IMR-90 (cell line): ENCODE data around the gene SPON1. TPM values are rescaled to one million over a fixed set of nuclear protein-coding genes. Genes with fewer than 3 reads are reported as not detected.

ENCODE experiments used
- ATAC-seq: fragments of 200-7000 bp; cut with Tn5 transposase; 2 replicates; pipeline ENCODE4 v1.9.1; 2020; ENCODE audit warnings: low read depth, mild to moderate bottlenecking, moderate library complexity
- BruUV-seq: library from RNA; stranded (reverse); fragments of 400-500 nt; replicated peaks from 2 replicates; lab custom pipeline; 2021; lab: Mats Ljungman, UMichigan
- CTCF ChIA-PET: fragments of 300-600 bp; formaldehyde crosslinking; extraction: SDS; loops from one replicate; lab custom pipeline; 2021; ENCODE audit warnings: antibody characterized with exemption; lab: Yijun Ruan, JAX
- POLR2A ChIA-PET: fragments of 300-600 bp; sonication (Branson Sonifier 250); formaldehyde crosslinking; loops from one replicate; lab custom pipeline; 2022; ENCODE audit warnings: antibody characterized with exemption; ENCODE audit not compliant: unreplicated experiment; lab: Charles Lee
- DNase-seq: peaks from one replicate; pipeline ENCODE4 v3.0.0; 2013
- H2AFZ ChIP-seq: replicated peaks from 2 replicates; pipeline ENCODE3; 2013; ENCODE audit warnings: low read length, mild to moderate bottlenecking; ENCODE audit not compliant: poor library complexity
- H2AK5ac ChIP-seq: 2 replicates; pipeline ENCODE4 v1.6.1; 2013; ENCODE audit warnings: low read depth, low read length, inconsistent platforms
- H2AK9ac ChIP-seq: replicated peaks from 2 replicates; pipeline ENCODE3; 2013; ENCODE audit warnings: mild to moderate bottlenecking, low read depth, low read length, moderate library complexity; ENCODE audit not compliant: poor library complexity
- H2BK120ac ChIP-seq: 2 replicates; pipeline ENCODE4 v1.6.1; 2013; ENCODE audit warnings: low read depth, low read length, inconsistent platforms
- H2BK15ac ChIP-seq: 3 replicates; pipeline ENCODE4 v1.6.1; 2013; ENCODE audit warnings: low read depth, low read length, inconsistent platforms
- H2BK20ac ChIP-seq: 2 replicates; pipeline ENCODE4 v1.6.1; 2013; ENCODE audit warnings: low read depth, mild to moderate bottlenecking, inconsistent platforms, low read length, moderate library complexity
- H2BK5ac ChIP-seq: 2 replicates; pipeline ENCODE4 v1.6.1; 2013; ENCODE audit warnings: mild to moderate bottlenecking, low read depth, low read length, inconsistent platforms; ENCODE audit not compliant: poor library complexity, severe bottlenecking
- H3K14ac ChIP-seq: replicated peaks from 2 replicates; pipeline ENCODE4 v1.6.1; 2013; ENCODE audit warnings: low read depth, low read length, inconsistent platforms
- H3K18ac ChIP-seq: 2 replicates; pipeline ENCODE4 v1.6.1; 2013; ENCODE audit warnings: low read depth, low read length, control low read depth
- H3K23ac ChIP-seq: 2 replicates; pipeline ENCODE4 v1.6.1; 2013; ENCODE audit warnings: low read depth, low read length, inconsistent platforms
- H3K27ac ChIP-seq: 2 replicates; pipeline ENCODE4 v1.5.1; 2013; ENCODE audit warnings: mild to moderate bottlenecking, control low read depth, low read length; ENCODE audit not compliant: insufficient read depth
- H3K27me3 ChIP-seq: 2 replicates; pipeline ENCODE4 v1.6.1; 2013; ENCODE audit warnings: low read length; ENCODE audit not compliant: control insufficient read depth, insufficient read depth
- H3K36me3 ChIP-seq: 2 replicates; pipeline ENCODE4 v1.6.1; 2013; ENCODE audit warnings: low read length, mixed read lengths; ENCODE audit not compliant: control insufficient read depth, insufficient read depth
- H3K4ac ChIP-seq: 2 replicates; pipeline ENCODE4 v1.6.1; 2013; ENCODE audit warnings: low read depth, low read length, inconsistent platforms
- H3K4me1 ChIP-seq: 2 replicates; pipeline ENCODE4 v1.6.1; 2013; ENCODE audit warnings: low read length, mixed read lengths; ENCODE audit not compliant: control insufficient read depth, insufficient read depth
- H3K4me2 ChIP-seq: 2 replicates; pipeline ENCODE4 v1.6.1; 2013; ENCODE audit warnings: low read depth, mild to moderate bottlenecking, control low read depth, low read length, moderate library complexity
- H3K4me3 ChIP-seq: 2 replicates; pipeline ENCODE4 v1.5.1; 2013; ENCODE audit warnings: low read depth, mild to moderate bottlenecking, control low read depth, low read length, moderate library complexity; ENCODE audit not compliant: insufficient read depth
- H3K56ac ChIP-seq: 2 replicates; pipeline ENCODE4 v1.6.1; 2013; ENCODE audit warnings: low read length, inconsistent platforms; ENCODE audit not compliant: insufficient read depth; ENCODE audit errors: extremely low read depth
- H3K79me1 ChIP-seq, 2 experiments: 2 replicates each; pipeline ENCODE4 v1.6.1; 2013; ENCODE audit warnings: low read length in 2 of 2, inconsistent platforms in 1 of 2, low read depth in 1 of 2
- H3K9ac ChIP-seq: 2 replicates; pipeline ENCODE4 v1.6.1; 2013; ENCODE audit warnings: low read depth, low read length, control low read depth
- H3K9me1 ChIP-seq: 2 replicates; pipeline ENCODE4 v1.6.1; 2013; ENCODE audit warnings: low read length, inconsistent platforms; ENCODE audit not compliant: insufficient read depth
- H3K9me3 ChIP-seq: 2 replicates; pipeline ENCODE4 v1.6.1; 2013; ENCODE audit warnings: low read length; ENCODE audit not compliant: control insufficient read depth, insufficient read depth
- H4K20me1 ChIP-seq: 2 replicates; pipeline ENCODE4 v1.6.1; 2013; ENCODE audit warnings: low read length, inconsistent platforms; ENCODE audit not compliant: insufficient read depth
- H4K5ac ChIP-seq: 2 replicates; pipeline ENCODE4 v1.6.1; 2013; ENCODE audit warnings: mild to moderate bottlenecking, low read depth, low read length, control low read depth
- H4K8ac ChIP-seq, 2 experiments: 2 replicates each; pipeline ENCODE4 v1.6.1; 2013; ENCODE audit warnings: low read depth in 2 of 2, low read length in 2 of 2, control low read depth in 1 of 2, inconsistent platforms in 1 of 2
- H4K91ac ChIP-seq: 2 replicates; pipeline ENCODE4 v1.6.1; 2013; ENCODE audit warnings: low read depth, low read length, inconsistent platforms; ENCODE audit not compliant: insufficient read depth
- POLR2A ChIP-seq: IDR thresholded peaks from 2 replicates; pipeline ENCODE4 v1.6.1; 2012; ENCODE audit warnings: mild to moderate bottlenecking, low read depth, low read length
- SMC3 ChIP-seq: fragments of 150-350 bp; IDR thresholded peaks from 2 replicates; pipeline ENCODE4 v1.6.1; 2016; ENCODE audit warnings: low read depth, mild to moderate bottlenecking, antibody characterized with exemption, low read length, moderate library complexity
- WGBS, 2 experiments: methylation state at CpG; one replicate each; pipeline versions ENCODE4 v1.1.5 to v1.1.7; 2013; ENCODE audit warnings: missing lambda C conversion rate in 2 of 2; ENCODE audit not compliant: insufficient read length in 1 of 2; ENCODE audit errors: extremely low coverage in 2 of 2; 5-methylcytosine and 5-hydroxymethylcytosine counted together
- dilution Hi-C: fragments of 300-500 bp; cut with HindIII; formaldehyde crosslinking; loops from one replicate; pipeline ENCODE4 v1.14.3; 2018; ENCODE audit warnings: low sequenced_read_pairs; ENCODE audit not compliant: unreplicated experiment
- in situ Hi-C: fragments of 300-500 bp; cut with MboI; formaldehyde crosslinking; loops from 3 replicates; pipeline ENCODE4 v1.14.3; 2019; ENCODE audit warnings: low sequenced_read_pairs, inconsistent platforms, mixed read lengths
- intact Hi-C: fragments of 100-400 bp; cut with micrococcal nuclease; formaldehyde crosslinking; loops from 2 replicates; pipeline ENCODE4 v1.10.0; 2022
- polyA plus RNA-seq, 3 experiments: library from polyadenylated mRNA; depleted of rRNA; stranded (reverse); fragments of >200 nt; gene quantifications; 2 replicates each; pipeline ENCODE4 v1.2.3, GENCODE V29; 2012; ENCODE audit warnings: low replicate concordance in 1 of 3
- total RNA-seq: library from RNA; depleted of rRNA; stranded (reverse); fragments of >200 nt; gene quantifications from 2 replicates; pipeline ENCODE4 v1.2.3, GENCODE V29; 2012

SPON1 gene
- total and polyA plus RNA-seq, 2 of the 4 experiments (the other 2 are of a cell fraction), result 0.62 to 0.72 TPM

DNA sequence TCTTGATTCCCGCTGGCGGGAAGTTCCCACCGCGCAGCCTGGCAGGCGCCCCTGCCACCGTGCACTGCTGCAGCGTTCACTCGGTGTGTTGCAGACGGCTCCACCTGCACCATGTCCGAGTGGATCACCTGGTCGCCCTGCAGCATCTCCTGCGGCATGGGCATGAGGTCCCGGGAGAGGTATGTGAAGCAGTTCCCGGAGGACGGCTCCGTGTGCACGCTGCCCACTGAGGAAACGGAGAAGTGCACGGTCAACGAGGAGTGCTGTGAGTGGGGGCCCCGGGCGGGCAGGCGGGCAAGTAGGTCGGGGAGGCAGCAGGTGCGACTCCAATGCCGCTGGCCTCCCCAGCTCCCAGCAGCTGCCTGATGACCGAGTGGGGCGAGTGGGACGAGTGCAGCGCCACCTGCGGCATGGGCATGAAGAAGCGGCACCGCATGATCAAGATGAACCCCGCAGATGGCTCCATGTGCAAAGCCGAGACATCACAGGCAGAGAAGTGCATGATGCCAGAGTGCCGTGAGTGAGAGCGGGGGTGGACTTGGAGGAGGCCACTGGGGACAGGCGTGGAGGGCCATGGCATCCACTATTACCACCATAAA lies 296.8 kb downstream of the SPON1 start:
- Histone ChIP-seq H3K27ac (no peak overlapping the region), H2AK5ac (no peak overlapping the region), H3K27me3 (peaks cover 7% of the 10 kb centered on the region), H3K14ac (no peak overlapping the region), H2AFZ (no peak overlapping the region), H3K56ac (no peak overlapping the region), H3K4me3 (no peak overlapping the region), H2BK15ac (no peak overlapping the region), H2AK9ac (no peak overlapping the region), H3K4ac (no peak overlapping the region), H3K23ac (no peak overlapping the region), H3K9ac (no peak overlapping the region), H3K36me3 (no peaks in the 10 kb centered on the region), H2BK120ac (no peak overlapping the region), H3K79me1 (no peaks in the 10 kb centered on the region), H2BK20ac (no peak overlapping the region), H3K18ac (no peak overlapping the region), H2BK5ac (no peak overlapping the region), H3K9me1 (no peaks in the 10 kb centered on the region), H4K91ac (no peak overlapping the region), H3K9me3 (no peaks in the 10 kb centered on the region), H4K20me1 (no peaks in the 10 kb centered on the region), H4K5ac (no peak overlapping the region), H4K8ac (no peak overlapping the region), H3K4me1 (peaks cover 9% of the 10 kb centered on the region), H3K4me2 (no peak overlapping the region)
- dilution Hi-C loops, result no loop called here
- TF ChIP-seq SMC3 (no peak), POLR2A (no peak; the same call in 1 of the 2 replicates)
- CTCF ChIA-PET, result interaction anchor here (1.6 kb wide), 1 partner anchor 10 kb away, joined by 6 read pairs; no protein-coding TSS in a partner anchor
- BruUV-seq, result no TSS peak
- in situ Hi-C loops, result loop anchor here (25.0 kb wide), 1 partner anchor 628 kb away; the partner anchor contains the start of gene CYP2R1
- no peak for ATAC-seq
- no peak for DNase-seq
- POLR2A ChIA-PET, result no interaction called here
- WGBS, 2 experiments, result 82% methylated on average over 15 of the region's 38 CpGs; no CpG with 5 or more reads in 1 of the 2 experiments
- intact Hi-C loops, result no loop called here
